ENCODE results near the gene ATL3.
"Not testable (repeated sequence)": the region's sequence is repeated elsewhere in the genome, so short reads cannot be mapped to it uniquely, and the experiment has no call there.

Gene ATL3

DNA sequence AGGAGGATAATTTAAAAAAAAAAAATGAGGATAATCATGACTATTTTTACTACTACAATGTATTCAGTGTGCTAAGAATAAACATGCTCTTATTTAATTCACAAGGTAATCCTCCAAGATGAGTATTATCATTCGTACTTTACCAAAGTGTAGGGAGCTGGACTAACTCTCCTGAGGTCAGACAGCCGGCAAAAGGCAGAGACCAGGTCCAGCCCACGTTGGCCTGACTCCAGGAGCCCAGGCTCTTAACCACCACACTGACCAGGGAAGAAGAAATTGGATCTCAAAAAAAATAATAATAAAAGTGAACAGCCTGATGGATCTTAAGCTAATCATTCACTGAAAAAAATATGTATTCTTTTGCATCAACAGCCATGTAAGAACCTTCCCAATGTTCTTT, 82.2 kb downstream of the ATL3 start:
- DNase-seq (ENCODE audit: low read depth in 2 of 2): no peak

DNA sequence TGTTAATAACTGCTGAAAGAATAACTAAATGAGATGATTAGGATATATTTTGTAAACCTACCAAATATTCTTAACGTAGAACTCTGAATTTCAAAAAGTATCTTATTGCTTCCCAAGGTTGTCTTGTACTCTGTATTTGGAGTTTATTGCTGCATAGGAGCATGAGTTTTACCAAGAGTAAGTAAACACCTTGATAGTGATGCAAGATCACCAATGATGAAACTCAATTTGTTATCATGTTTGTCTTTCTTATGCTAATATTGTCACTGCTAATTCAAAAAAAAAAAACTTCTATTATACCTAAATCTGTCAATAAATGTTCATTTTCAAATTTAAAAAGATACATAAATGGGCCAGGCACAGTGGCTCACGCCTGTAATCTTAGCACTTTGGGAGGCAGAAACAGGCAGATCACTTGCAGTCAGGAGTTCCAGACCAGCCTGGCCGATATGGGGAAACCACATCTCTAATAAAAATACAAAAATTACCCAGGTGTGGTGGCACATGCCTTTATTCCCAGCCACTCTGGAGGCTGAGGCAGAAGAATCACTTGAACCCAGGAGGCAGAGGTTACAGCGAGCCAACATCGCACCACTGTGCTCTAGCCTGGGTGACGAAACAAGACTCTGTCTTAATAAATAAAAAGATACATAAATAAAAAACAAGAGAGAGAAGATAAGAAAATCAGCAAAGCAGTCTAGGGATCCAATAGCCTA, 84.6 kb downstream of the ATL3 start:
- DNase-seq (ENCODE audit: low read depth in 2 of 2): no peak

DNA sequence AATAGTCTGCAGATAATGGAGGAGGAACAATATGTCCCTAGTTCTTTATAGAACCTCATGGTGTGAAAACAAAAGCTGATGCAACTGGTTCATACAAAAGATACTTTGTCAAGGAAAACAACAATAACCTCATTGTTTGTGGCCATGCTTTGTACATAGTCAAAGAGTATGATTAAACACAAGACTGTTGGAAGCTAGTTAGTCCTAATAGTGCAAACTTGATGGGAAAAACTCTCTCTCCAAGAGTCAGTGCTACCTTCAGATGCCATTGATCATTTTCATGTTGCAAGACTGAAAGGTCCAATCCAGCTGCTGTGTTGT, 87.9 kb downstream of the ATL3 start:
- DNase-seq (ENCODE audit: low read depth in 2 of 2): no peak

DNA sequence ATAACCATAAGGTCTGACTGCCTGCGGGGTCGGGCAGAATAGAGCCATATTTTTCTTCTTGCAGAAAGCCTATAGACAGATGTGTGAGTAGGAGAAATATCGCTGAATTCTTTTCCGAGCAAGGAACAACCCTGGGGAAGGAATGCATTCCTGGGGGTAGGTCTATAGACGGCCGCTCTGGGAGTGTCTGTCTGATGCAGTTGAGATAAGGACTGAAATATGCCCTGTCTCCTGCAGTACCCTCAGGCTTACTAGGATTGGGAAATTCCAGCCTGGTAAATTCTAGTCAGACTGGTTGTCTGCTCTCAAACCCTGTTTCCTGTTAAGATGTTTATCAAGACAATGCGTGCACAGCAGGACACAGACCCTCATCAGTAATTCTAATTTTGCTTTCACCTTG, 90.0 kb downstream of the ATL3 start:
- not testable (repeated sequence) for DNase-seq (ENCODE audit: low read depth in 2 of 2)

DNA sequence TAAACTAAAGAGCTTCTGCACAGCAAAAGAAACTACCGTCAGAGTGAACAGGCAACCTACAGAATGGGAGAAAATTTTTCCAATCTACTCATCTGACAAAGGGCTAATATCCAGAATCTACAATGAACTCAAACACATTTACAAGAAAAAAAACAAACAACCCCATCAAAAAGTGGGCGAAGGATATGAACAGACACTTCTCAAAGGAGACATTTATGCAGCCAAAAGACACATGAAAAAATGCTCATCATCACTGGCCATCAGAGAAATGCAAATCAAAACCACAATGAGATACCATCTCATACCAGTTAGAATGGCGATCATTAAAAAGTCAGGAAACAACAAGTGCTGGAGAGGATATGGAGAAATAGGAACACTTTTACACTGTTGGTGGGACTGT, 92.3 kb downstream of the ATL3 start:
- DNase-seq (ENCODE audit: low read depth in 2 of 2): not testable (repeated sequence)

DNA sequence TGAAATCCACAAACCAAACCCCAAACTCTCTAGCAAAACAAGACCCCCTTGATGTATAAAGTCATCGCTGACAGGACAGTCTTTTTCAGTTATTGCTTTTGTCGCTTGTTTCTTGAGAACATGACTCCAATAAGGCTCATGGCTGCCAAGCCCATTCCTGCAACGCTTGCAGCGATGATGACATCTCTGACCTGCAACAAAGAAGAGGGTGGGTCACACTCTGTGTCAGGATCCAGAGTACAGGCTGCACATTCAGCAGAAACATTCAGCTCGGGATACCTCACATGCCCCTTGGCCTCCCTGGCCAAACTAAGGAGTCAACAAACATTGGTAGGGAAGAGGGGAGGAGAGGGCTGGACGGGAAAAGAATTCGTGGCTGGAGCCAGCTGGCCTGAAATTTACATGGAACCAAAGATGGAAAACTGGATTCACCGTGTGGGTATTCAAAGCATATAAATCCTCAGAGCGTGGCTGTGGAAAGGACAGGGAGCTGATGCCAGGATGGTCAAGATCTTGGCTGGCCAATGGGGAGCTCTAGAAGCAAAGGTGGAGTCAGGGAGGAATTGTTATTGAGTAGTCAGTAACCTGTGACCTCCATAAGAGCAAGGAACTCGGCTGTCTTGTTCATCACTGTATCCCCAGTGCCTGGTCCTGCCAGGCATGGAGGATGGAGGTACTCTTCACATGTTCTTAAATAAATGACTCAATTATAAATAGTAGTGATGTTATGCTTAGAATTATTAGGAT, 96.1 kb downstream of the ATL3 start:
- DNase-seq (ENCODE audit: low read depth in 2 of 2): no peak

Measured in stimulated activated CD4-positive, alpha-beta T cell treated with anti-CD3 and anti-CD28 coated beads, Interleukin-4, amount 100 ng/mL, for 48 hours (primary cell).